ENCODE results near the gene F12.
"Not testable (repeated sequence)": the region's sequence is repeated elsewhere in the genome, so short reads cannot be mapped to it uniquely, and the experiment has no call there.

GRCh38 chr5:177417081-177417480, 7.7 kb upstream of the F12 start:
- not testable (repeated sequence) for TF ChIP-seq CTCF (IDR thresholded peaks at IDR 0.05; ENCODE audit: insufficient read depth, low read length); REST (IDR thresholded peaks at IDR 0.05; ENCODE audit: insufficient replicate concordance, low read depth)

All from HL-60 (cell line).